Thyroid gland (tissue), 4 donors: ENCODE results near the gene UBAP1L.

Source experiments
- CTCF ChIP-seq, 6 experiments: fragments of 200-600 bp in 3 of 6; fragments of 450-650 bp in 3 of 6; sonication (generic) in 3 of 6; IDR thresholded peaks; one replicate each; pipeline ENCODE4 v1.5.1; 2016 to 2019; ENCODE audit warnings: antibody characterized with exemption in 6 of 6, mild to moderate bottlenecking in 2 of 6, inconsistent platforms in 1 of 6, moderate library complexity in 1 of 6
- POLR2A ChIP-seq, 2 donors: fragments of 450-650 bp; IDR thresholded peaks; one replicate each; pipeline ENCODE4 v1.6.1; 2017; ENCODE audit warnings: antibody characterized with exemption in 2 of 2, mild to moderate bottlenecking in 2 of 2, moderate library complexity in 1 of 2

GRCh38 chr15:65052956-65053355 lies 62.0 kb downstream of the UBAP1L start:
- TF ChIP-seq CTCF (IDR thresholded peaks at IDR 0.05) = no peak
- TF ChIP-seq POLR2A (IDR thresholded peaks at IDR 0.05) = no peak
